Neutrophil (primary cell): ENCODE data around the gene IFITM2.

Source experiments
- H3K27ac ChIP-seq: fragments of 200-600 bp; sonication (generic); 2 replicates; pipeline ENCODE4 v1.5.1; 2016; ENCODE audit warnings: mild to moderate bottlenecking, moderate library complexity
- H3K27me3 ChIP-seq: fragments of 200-600 bp; sonication (generic); 2 replicates; pipeline ENCODE4 v1.6.0; 2016; ENCODE audit warnings: mild to moderate bottlenecking
- H3K36me3 ChIP-seq: fragments of 200-600 bp; sonication (generic); 2 replicates; pipeline ENCODE4 v1.5.1; 2017
- H3K4me1 ChIP-seq, 2 experiments: fragments of 200-600 bp in 1 of 2; sonication (generic) in 1 of 2; 1 replicate in 1 of 2; 2 replicates in 1 of 2; pipeline versions ENCODE4 v1.5.1 to v1.6.1; 2013 to 2016; ENCODE audit warnings: low read depth in 1 of 2, low read length in 1 of 2, mild to moderate bottlenecking in 1 of 2, moderate library complexity in 1 of 2; ENCODE audit not compliant: control insufficient read depth in 1 of 2, insufficient read depth in 1 of 2
- H3K4me3 ChIP-seq, 2 experiments: fragments of 200-600 bp in 1 of 2; sonication (generic) in 1 of 2; 1 replicate in 1 of 2; 2 replicates in 1 of 2; pipeline ENCODE4 v1.5.1; 2013 to 2016; ENCODE audit warnings: low read depth in 1 of 2, low read length in 1 of 2, mild to moderate bottlenecking in 1 of 2, moderate library complexity in 1 of 2
- H3K9me3 ChIP-seq: fragments of 200-600 bp; sonication (generic); 2 replicates; pipeline ENCODE4 v1.5.1; 2016
- TF ChIP-seq, protein P1 (sequence below): fragments of 200-600 bp; sonication (generic); IDR thresholded peaks from 2 replicates; pipeline ENCODE4 v1.5.1; 2016; ENCODE audit warnings: antibody characterized with exemption

The IFITM2 gene

DNA sequence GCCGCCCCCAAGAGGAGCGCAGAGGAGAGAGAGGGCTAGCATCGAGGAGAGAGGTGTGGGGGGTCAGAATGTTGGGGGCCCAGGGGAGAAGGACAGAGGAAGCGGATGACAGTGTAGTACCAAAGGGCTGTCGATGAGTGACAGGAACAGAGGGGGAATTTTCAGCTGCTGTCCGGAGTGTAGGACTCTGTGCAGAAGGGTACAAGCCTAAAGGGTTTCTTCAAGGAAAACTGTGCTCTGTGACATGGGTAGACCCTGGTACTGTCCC is 34.8 kb upstream of the IFITM2 start:
- peaks cover 12% of the 10 kb centered on the region for H3K27me3 ChIP-seq
- TF ChIP-seq, protein P1, sequence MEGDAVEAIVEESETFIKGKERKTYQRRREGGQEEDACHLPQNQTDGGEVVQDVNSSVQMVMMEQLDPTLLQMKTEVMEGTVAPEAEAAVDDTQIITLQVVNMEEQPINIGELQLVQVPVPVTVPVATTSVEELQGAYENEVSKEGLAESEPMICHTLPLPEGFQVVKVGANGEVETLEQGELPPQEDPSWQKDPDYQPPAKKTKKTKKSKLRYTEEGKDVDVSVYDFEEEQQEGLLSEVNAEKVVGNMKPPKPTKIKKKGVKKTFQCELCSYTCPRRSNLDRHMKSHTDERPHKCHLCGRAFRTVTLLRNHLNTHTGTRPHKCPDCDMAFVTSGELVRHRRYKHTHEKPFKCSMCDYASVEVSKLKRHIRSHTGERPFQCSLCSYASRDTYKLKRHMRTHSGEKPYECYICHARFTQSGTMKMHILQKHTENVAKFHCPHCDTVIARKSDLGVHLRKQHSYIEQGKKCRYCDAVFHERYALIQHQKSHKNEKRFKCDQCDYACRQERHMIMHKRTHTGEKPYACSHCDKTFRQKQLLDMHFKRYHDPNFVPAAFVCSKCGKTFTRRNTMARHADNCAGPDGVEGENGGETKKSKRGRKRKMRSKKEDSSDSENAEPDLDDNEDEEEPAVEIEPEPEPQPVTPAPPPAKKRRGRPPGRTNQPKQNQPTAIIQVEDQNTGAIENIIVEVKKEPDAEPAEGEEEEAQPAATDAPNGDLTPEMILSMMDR = no peak

GRCh38 chr11:276219-276618 is 31.4 kb upstream of the IFITM2 start:
- H3K4me1 ChIP-seq = peaks cover 39 to 57% of the 10 kb centered on the region in 2 experiments
- H3K36me3 ChIP-seq = peaks cover 12% of the 10 kb centered on the region
- TF ChIP-seq, protein P1 = no peak
- peak overlapping the region in 1 of 2 experiments; percentile 84 for H3K4me3 ChIP-seq
- H3K27ac ChIP-seq = no peak overlapping the region
- H3K27me3 ChIP-seq = peaks cover 46% of the 10 kb centered on the region
- H3K9me3 ChIP-seq = no peaks in the 10 kb centered on the region

More for the DNA sequence above, 34.8 kb upstream of the IFITM2 start:
- Histone ChIP-seq H3K4me3 (no peak overlapping the region), H3K36me3 (no peaks in the 10 kb centered on the region), H3K9me3 (no peaks in the 10 kb centered on the region), H3K27ac (peak overlapping the region; percentile 1), H3K4me1 (peaks cover 44 to 71% of the 10 kb centered on the region in 2 experiments)

DNA sequence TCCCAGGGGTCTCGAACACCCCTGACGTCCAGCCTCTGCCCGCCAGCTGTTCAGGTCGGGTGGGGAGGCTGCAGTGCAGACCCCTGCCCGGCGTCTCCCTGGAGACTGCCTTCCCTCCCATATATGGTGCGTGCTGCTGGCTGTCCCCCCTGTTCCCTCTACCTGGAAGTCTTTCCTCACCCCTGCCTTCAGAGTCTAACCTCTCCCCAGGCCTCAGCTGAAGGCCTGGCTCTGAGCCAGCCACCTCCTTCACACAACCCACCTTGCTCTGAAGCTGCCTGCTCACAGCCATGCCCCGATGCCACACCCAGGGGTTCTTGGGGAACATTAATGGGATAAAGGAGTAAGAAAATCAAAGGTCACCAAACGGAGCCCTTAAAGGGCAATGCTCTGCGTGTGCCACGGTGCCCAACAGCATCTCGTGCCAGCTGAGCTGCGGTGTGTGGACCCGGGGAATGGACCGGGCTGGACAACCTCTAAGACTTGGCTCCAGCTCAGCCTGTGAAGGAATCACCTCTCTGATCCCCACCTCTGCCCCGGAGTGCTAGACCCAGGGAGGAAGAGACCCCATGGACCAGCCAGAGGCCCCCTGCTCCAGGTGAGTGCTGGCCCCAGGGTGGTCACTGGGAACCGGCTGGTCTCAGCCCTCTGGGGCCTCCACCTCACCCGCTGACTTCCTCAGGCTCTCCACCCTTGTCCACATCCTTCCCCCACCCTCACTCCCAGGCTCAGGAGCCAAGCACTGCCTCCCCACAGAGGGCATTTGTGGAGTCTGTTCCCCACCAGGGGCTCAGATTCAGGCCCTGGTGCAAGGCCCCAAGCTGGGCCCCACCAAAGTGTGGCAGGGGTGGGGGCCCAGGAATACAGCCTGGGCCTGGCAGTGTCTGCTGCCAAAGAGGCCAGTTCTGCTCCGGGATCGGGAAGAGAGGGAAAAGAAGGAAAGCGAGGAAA is 29.3 kb upstream of the IFITM2 start, which contains the start of gene NLRP6:
Gene NLRP6, plus strand, starts transcription at position 407 of the 951 bp plus-strand sequence. Its CDS starts 163 bp downstream, at position 570.
- peaks cover 66% of the 10 kb centered on the region for H3K27me3 ChIP-seq
- TF ChIP-seq, protein P1 = no peak
- peaks cover 52 to 74% of the 10 kb centered on the region in 2 experiments for H3K4me1 ChIP-seq
- peak within 1 kb of the TSS; percentile 84 for H3K4me3 ChIP-seq
- no peaks in the 10 kb centered on the region for H3K9me3 ChIP-seq
- peaks cover 30% of the 10 kb centered on the region for H3K36me3 ChIP-seq
- H3K27ac ChIP-seq = peak within 1 kb of the TSS; percentile 86

GRCh38 chr11:279040-279965 is 28.3 kb upstream of the IFITM2 start:
- Histone ChIP-seq H3K9me3 (no peaks in the 10 kb centered on the region), H3K27me3 (peaks cover 76% of the 10 kb centered on the region), H3K4me3 (peak overlapping the region; percentile 84), H3K27ac (peak overlapping the region; percentile 86), H3K36me3 (peaks cover 35% of the 10 kb centered on the region), H3K4me1 (peaks cover 60 to 77% of the 10 kb centered on the region in 2 experiments)
- TF ChIP-seq, protein P1 = no peak

DNA sequence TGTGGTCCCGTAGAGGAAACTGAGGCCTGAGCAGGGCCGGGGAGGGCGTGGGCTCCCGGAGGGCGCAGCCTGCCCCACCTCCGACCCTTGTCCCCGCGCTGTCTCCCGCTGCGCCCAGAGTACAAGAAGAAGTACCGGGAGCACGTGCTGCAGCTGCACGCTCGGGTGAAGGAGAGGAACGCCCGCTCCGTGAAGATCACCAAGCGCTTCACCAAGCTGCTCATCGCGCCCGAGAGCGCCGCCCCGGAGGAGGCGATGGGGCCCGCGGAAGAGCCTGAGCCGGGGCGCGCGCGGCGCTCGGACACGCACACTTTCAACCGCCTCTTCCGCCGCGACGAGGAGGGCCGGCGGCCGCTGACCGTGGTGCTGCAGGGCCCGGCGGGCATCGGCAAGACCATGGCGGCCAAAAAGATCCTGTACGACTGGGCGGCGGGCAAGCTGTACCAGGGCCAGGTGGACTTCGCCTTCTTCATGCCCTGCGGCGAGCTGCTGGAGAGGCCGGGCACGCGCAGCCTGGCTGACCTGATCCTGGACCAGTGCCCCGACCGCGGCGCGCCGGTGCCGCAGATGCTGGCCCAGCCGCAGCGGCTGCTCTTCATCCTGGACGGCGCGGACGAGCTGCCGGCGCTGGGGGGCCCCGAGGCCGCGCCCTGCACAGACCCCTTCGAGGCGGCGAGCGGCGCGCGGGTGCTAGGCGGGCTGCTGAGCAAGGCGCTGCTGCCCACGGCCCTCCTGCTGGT is 27.5 kb upstream of the IFITM2 start:
- Histone ChIP-seq H3K4me1 (peaks cover 54 to 68% of the 10 kb centered on the region in 2 experiments), H3K4me3 (peak overlapping the region; percentile 84), H3K27me3 (peaks cover 83% of the 10 kb centered on the region), H3K36me3 (peaks cover 43% of the 10 kb centered on the region), H3K9me3 (no peaks in the 10 kb centered on the region), H3K27ac (peak overlapping the region; percentile 86)
- TF ChIP-seq, protein P1 = no peak
